Breast epithelium (tissue), 3 donors: ENCODE measurements around the gene RCAN1.
"Not testable (repeated sequence)": the region's sequence is repeated elsewhere in the genome, so short reads cannot be mapped to it uniquely, and the experiment has no call there.

Experiments used
- CTCF ChIP-seq, 3 donors: fragments of 450-650 bp; IDR thresholded peaks; one replicate each; pipeline ENCODE4 v1.5.1; 2016 to 2017; ENCODE audit warnings: antibody characterized with exemption in 3 of 3, mild to moderate bottlenecking in 3 of 3, moderate library complexity in 3 of 3
- POLR2A ChIP-seq: fragments of 450-650 bp; IDR thresholded peaks from one replicate; pipeline ENCODE4 v1.6.1; 2016; ENCODE audit warnings: antibody characterized with exemption, mild to moderate bottlenecking, moderate library complexity

GRCh38 chr21:34554670-34555069, 60.2 kb downstream of the RCAN1 start:
- not testable (repeated sequence) for TF ChIP-seq POLR2A; CTCF (IDR thresholded peaks at IDR 0.05)
